Neural progenitor cell (in vitro differentiated cells): ENCODE data around the gene CORIN. TPM values are rescaled to one million over a fixed set of nuclear protein-coding genes. Genes with fewer than 3 reads are reported as not detected.
"Not testable (repeated sequence)": the region's sequence is repeated elsewhere in the genome, so short reads cannot be mapped to it uniquely, and the experiment has no call there.

Experiments used
- DNase-seq: peaks from one replicate; pipeline ENCODE4 v3.0.0-alpha.2; 2016; ENCODE audit warnings: low spot score
- H2AFZ ChIP-seq: fragments of 200-600 bp; sonication (generic); replicated peaks from 2 replicates; pipeline ENCODE4 v1.6.1; 2016; ENCODE audit warnings: antibody characterized with exemption
- H3F3A ChIP-seq: fragments of 200-600 bp; sonication (generic); 2 replicates; pipeline ENCODE4 v1.6.1; 2016; ENCODE audit warnings: antibody characterized with exemption, low read depth
- H3K27ac ChIP-seq: fragments of 200-600 bp; sonication (generic); 2 replicates; pipeline ENCODE4 v1.5.1; 2016; ENCODE audit warnings: mild to moderate bottlenecking
- H3K27me3 ChIP-seq: fragments of 200-600 bp; sonication (generic); 2 replicates; pipeline ENCODE4 v1.6.1; 2016; ENCODE audit warnings: mild to moderate bottlenecking, moderate library complexity
- H3K36me3 ChIP-seq: fragments of 200-600 bp; sonication (generic); 2 replicates; pipeline ENCODE4 v1.5.1; 2016
- H3K4me1 ChIP-seq: fragments of 200-600 bp; sonication (generic); 2 replicates; pipeline ENCODE4 v1.6.1; 2016; ENCODE audit warnings: mixed run types
- H3K4me2 ChIP-seq: fragments of 200-600 bp; sonication (generic); 2 replicates; pipeline ENCODE4 v1.6.1; 2016
- H3K4me3 ChIP-seq: fragments of 200-600 bp; sonication (generic); 2 replicates; pipeline ENCODE4 v1.5.1; 2016
- H3K79me2 ChIP-seq: fragments of 200-600 bp; sonication (generic); 2 replicates; pipeline ENCODE4 v1.6.1; 2016; ENCODE audit warnings: low read depth
- H3K9ac ChIP-seq: fragments of 200-600 bp; sonication (generic); 2 replicates; pipeline ENCODE4 v1.6.1; 2016
- H3K9me3 ChIP-seq: fragments of 200-600 bp; sonication (generic); 2 replicates; pipeline ENCODE4 v1.5.1; 2016; ENCODE audit warnings: low read depth
- H4K20me1 ChIP-seq: fragments of 200-600 bp; sonication (generic); 2 replicates; pipeline ENCODE4 v1.6.1; 2016; ENCODE audit warnings: low read depth
- H3K27ac Mint-ChIP-seq: 3 replicates; pipeline ENCODE4 v1.8.0; 2021; ENCODE audit warnings: mixed read lengths
- H3K27me3 Mint-ChIP-seq: 2 replicates; pipeline ENCODE4 v1.8.0; 2022; ENCODE audit warnings: low read depth, mild to moderate bottlenecking, inconsistent platforms, moderate library complexity, mixed read lengths; ENCODE audit not compliant: insufficient read depth
- H3K36me3 Mint-ChIP-seq: 3 replicates; pipeline ENCODE4 v1.8.0; 2021; ENCODE audit warnings: mixed read lengths
- H3K4me1 Mint-ChIP-seq: 3 replicates; pipeline ENCODE4 v1.8.0; 2021; ENCODE audit warnings: mixed read lengths
- H3K4me3 Mint-ChIP-seq: 3 replicates; pipeline ENCODE4 v1.8.0; 2021; ENCODE audit warnings: mild to moderate bottlenecking, moderate library complexity, mixed read lengths
- H3K9me3 Mint-ChIP-seq: 3 replicates; pipeline ENCODE4 v1.8.0; 2020; ENCODE audit warnings: mixed read lengths
- CTCF ChIP-seq: fragments of 200-600 bp; sonication (generic); IDR thresholded peaks from 2 replicates; pipeline ENCODE4 v1.5.1; 2017; ENCODE audit warnings: antibody characterized with exemption, mild to moderate bottlenecking
- EZH2 ChIP-seq: fragments of 200-600 bp; sonication (generic); IDR thresholded peaks from 2 replicates; pipeline ENCODE4 v1.6.1; 2017; ENCODE audit warnings: antibody characterized with exemption, mild to moderate bottlenecking, moderate library complexity
- EZH2phosphoT487 ChIP-seq: fragments of 200-600 bp; sonication (generic); IDR thresholded peaks from 2 replicates; pipeline ENCODE4 v1.6.1; 2017; ENCODE audit warnings: antibody characterized with exemption
- total RNA-seq: library from RNA; depleted of rRNA; stranded (reverse); fragments of >200 nt; gene quantifications from 2 replicates; pipeline ENCODE4 v1.2.3, GENCODE V29; 2015; ENCODE audit warnings: low replicate concordance

The CORIN gene
- total RNA-seq, 1 donor from 2014 or later = not detected

- no peaks in the 10 kb centered on the region for H3K36me3 Mint-ChIP-seq
- H3K9ac ChIP-seq = no peak overlapping the region
- H3K79me2 ChIP-seq = no peaks in the 10 kb centered on the region
- no peak overlapping the region for H3K27ac Mint-ChIP-seq
- H3K4me1 Mint-ChIP-seq = peaks cover 4% of the 10 kb centered on the region
- H2AFZ ChIP-seq = no peak overlapping the region
- TF ChIP-seq EZH2phosphoT487 (no peak), CTCF (no peak), EZH2 (no peak)
- H4K20me1 ChIP-seq = no peaks in the 10 kb centered on the region
- H3K4me2 ChIP-seq = no peak overlapping the region
- H3K4me3 Mint-ChIP-seq = no peak overlapping the region
- no peaks in the 10 kb centered on the region for H3K36me3 ChIP-seq
- H3K4me3 ChIP-seq = no peak overlapping the region
- H3K27me3 Mint-ChIP-seq = no peaks in the 10 kb centered on the region
- peaks cover under 1% of the 10 kb centered on the region for H3K9me3 Mint-ChIP-seq
- DNase-seq = no peak
- H3K27ac ChIP-seq = no peak overlapping the region
- H3K27me3 ChIP-seq = no peaks in the 10 kb centered on the region
- H3K9me3 ChIP-seq = no peaks in the 10 kb centered on the region
- H3K4me1 ChIP-seq = no peaks in the 10 kb centered on the region
- H3F3A ChIP-seq = no peaks in the 10 kb centered on the region
Observed at GRCh38 chr4:47763279-47763678, 74.6 kb downstream of the CORIN start.

GRCh38 chr4:47762376-47763266 lies 75.2 kb downstream of the CORIN start:
- Histone ChIP-seq H2AFZ (no peak overlapping the region), H3K9me3 (no peaks in the 10 kb centered on the region), H3K4me2 (no peak overlapping the region), H3K36me3 (no peaks in the 10 kb centered on the region), H3K4me1 (no peaks in the 10 kb centered on the region), H3K9ac (no peak overlapping the region), H4K20me1 (no peaks in the 10 kb centered on the region), H3K4me3 (no peak overlapping the region), H3K27ac (no peak overlapping the region), H3K27me3 (no peaks in the 10 kb centered on the region), H3K79me2 (no peaks in the 10 kb centered on the region), H3F3A (no peaks in the 10 kb centered on the region)
- Mint-ChIP-seq H3K4me1 (no peaks in the 10 kb centered on the region), H3K9me3 (peaks cover 3% of the 10 kb centered on the region), H3K36me3 (no peaks in the 10 kb centered on the region), H3K27ac (no peak overlapping the region), H3K27me3 (no peaks in the 10 kb centered on the region), H3K4me3 (no peak overlapping the region)
- TF ChIP-seq EZH2phosphoT487 (no peak), EZH2 (no peak), CTCF (no peak)
- no peak for DNase-seq

- not testable (repeated sequence) for H3K36me3 Mint-ChIP-seq, H3K4me3 Mint-ChIP-seq, H3K4me3 ChIP-seq, DNase-seq, H3K27me3 ChIP-seq, H3K27ac Mint-ChIP-seq, H3K4me1 ChIP-seq, H3K4me2 ChIP-seq, H3K27ac ChIP-seq, H2AFZ ChIP-seq, H3K9ac ChIP-seq, H3K36me3 ChIP-seq, H3K79me2 ChIP-seq, H3K4me1 Mint-ChIP-seq, H3K27me3 Mint-ChIP-seq, H3K9me3 ChIP-seq, H4K20me1 ChIP-seq, H3F3A ChIP-seq
- peaks cover 13% of the 10 kb centered on the region for H3K9me3 Mint-ChIP-seq
Observed at GRCh38 chr4:47753316-47753715, 84.6 kb downstream of the CORIN start.

GRCh38 chr4:47752214-47752613 lies 85.7 kb downstream of the CORIN start:
- Histone ChIP-seq H3K27ac (no peak overlapping the region), H3K9ac (no peak overlapping the region), H2AFZ (no peak overlapping the region), H3K4me3 (no peak overlapping the region), H3K9me3 (no peaks in the 10 kb centered on the region), H4K20me1 (no peaks in the 10 kb centered on the region), H3K4me1 (no peaks in the 10 kb centered on the region), H3K36me3 (no peaks in the 10 kb centered on the region), H3K4me2 (no peak overlapping the region), H3K79me2 (no peaks in the 10 kb centered on the region), H3F3A (no peaks in the 10 kb centered on the region), H3K27me3 (no peaks in the 10 kb centered on the region)
- Mint-ChIP-seq H3K4me1 (peaks cover 2% of the 10 kb centered on the region), H3K9me3 (peaks cover 10% of the 10 kb centered on the region), H3K27ac (no peak overlapping the region), H3K4me3 (no peak overlapping the region), H3K27me3 (peaks cover 2% of the 10 kb centered on the region), H3K36me3 (peaks cover 3% of the 10 kb centered on the region)
- DNase-seq = no peak
- no peak for TF ChIP-seq CTCF
- TF ChIP-seq EZH2phosphoT487 = no peak
- no peak for TF ChIP-seq EZH2
